Colonic mucosa (tissue), 4 donors: Measurements from ENCODE around the gene CTLA4. TPM values are rescaled to one million over a fixed set of nuclear protein-coding genes. Genes with fewer than 3 reads are reported as not detected.

Source experiments
- DNase-seq: peaks from one replicate; pipeline ENCODE4 v3.0.0-alpha.2; 2020
- H3K27ac ChIP-seq: fragments of 200-600 bp; one replicate; pipeline ENCODE4 v1.8.0; 2021
- H3K27me3 ChIP-seq: fragments of 200-600 bp; one replicate; pipeline ENCODE4 v1.8.0; 2021
- H3K36me3 ChIP-seq: fragments of 200-600 bp; one replicate; pipeline ENCODE4 v1.8.0; 2021
- H3K4me1 ChIP-seq: fragments of 200-600 bp; one replicate; pipeline ENCODE4 v1.8.0; 2021; ENCODE audit warnings: mild to moderate bottlenecking
- H3K4me3 ChIP-seq: fragments of 200-600 bp; one replicate; pipeline ENCODE4 v1.8.0; 2021
- H3K9ac ChIP-seq, 2 donors: one replicate each; pipeline ENCODE4 v1.7.0; 2013; ENCODE audit warnings: control low read depth in 2 of 2, low read depth in 2 of 2, low read length in 2 of 2
- H3K9me3 ChIP-seq: fragments of 200-600 bp; one replicate; pipeline ENCODE4 v1.8.0; 2021
- intact Hi-C: fragments of 100-400 bp; cut with DNase I; formaldehyde crosslinking; loops from one replicate; pipeline ENCODE4 v1.14.1; 2022
- total RNA-seq, 2 donors: library from RNA; stranded (reverse); fragmentation: NEBNext Ultra II Directional in 1 of 2; extraction: Animal tissue kit (Norgen Biotek cat#: 25700) in 1 of 2; gene quantifications; one replicate each; pipeline ENCODE4 v1.2.1, GENCODE V29; 2021
- TF ChIP-seq, protein P1 (sequence below): fragments of 200-600 bp; IDR thresholded peaks from one replicate; pipeline ENCODE4 v1.8.0; 2022; ENCODE audit warnings: antibody characterized with exemption, mild to moderate bottlenecking
- donor health status: healthy.
- donor health status: DM: no; HTN: no; CAD: no.
- donor health status: DM: no; HTN: no; CAD: no.

The CTLA4 gene
- total RNA-seq, 2 donors from 2014 or later = 0.56 to 0.84 TPM

- no peaks in the 10 kb centered on the region for H3K4me1 ChIP-seq
- no peaks in the 10 kb centered on the region for H3K36me3 ChIP-seq
- no peak overlapping the region for H3K4me3 ChIP-seq
- DNase-seq = no peak
- no peaks in the 10 kb centered on the region for H3K27me3 ChIP-seq
- intact Hi-C loops = no loop called here
- no peak overlapping the region for H3K27ac ChIP-seq
- H3K9me3 ChIP-seq = no peaks in the 10 kb centered on the region
- TF ChIP-seq, protein P1, sequence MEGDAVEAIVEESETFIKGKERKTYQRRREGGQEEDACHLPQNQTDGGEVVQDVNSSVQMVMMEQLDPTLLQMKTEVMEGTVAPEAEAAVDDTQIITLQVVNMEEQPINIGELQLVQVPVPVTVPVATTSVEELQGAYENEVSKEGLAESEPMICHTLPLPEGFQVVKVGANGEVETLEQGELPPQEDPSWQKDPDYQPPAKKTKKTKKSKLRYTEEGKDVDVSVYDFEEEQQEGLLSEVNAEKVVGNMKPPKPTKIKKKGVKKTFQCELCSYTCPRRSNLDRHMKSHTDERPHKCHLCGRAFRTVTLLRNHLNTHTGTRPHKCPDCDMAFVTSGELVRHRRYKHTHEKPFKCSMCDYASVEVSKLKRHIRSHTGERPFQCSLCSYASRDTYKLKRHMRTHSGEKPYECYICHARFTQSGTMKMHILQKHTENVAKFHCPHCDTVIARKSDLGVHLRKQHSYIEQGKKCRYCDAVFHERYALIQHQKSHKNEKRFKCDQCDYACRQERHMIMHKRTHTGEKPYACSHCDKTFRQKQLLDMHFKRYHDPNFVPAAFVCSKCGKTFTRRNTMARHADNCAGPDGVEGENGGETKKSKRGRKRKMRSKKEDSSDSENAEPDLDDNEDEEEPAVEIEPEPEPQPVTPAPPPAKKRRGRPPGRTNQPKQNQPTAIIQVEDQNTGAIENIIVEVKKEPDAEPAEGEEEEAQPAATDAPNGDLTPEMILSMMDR = no peak
- no peak overlapping the region for H3K9ac ChIP-seq
Measured at GRCh38 chr2:203855274-203855673, 12.3 kb upstream of the CTLA4 start.

DNA sequence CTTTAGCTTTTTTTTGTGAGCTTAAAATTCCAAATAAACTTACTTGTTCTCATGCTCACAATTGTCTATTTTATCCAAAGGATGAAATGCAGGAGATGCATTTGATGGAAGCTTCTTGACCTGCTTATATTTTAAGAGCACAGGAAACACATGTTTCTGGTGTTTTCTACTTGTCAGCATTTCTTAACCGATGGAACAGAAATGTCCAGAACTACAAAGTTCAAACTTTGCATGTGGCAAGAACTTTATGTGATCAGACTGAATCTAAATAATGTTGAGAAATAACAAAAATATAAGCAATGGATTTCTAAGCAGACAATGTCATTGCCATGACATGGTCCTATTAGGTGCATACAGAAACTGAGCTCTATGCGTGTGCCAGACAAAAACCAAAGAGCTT lies 9.9 kb upstream of the CTLA4 start:
- H3K4me3 ChIP-seq = no peak overlapping the region
- no peaks in the 10 kb centered on the region for H3K4me1 ChIP-seq
- TF ChIP-seq, protein P1 = no peak
- no peaks in the 10 kb centered on the region for H3K9me3 ChIP-seq
- H3K27me3 ChIP-seq = no peaks in the 10 kb centered on the region
- no peak overlapping the region for H3K9ac ChIP-seq
- intact Hi-C loops = no loop called here
- H3K27ac ChIP-seq = no peak overlapping the region
- no peak for DNase-seq
- no peaks in the 10 kb centered on the region for H3K36me3 ChIP-seq

- Histone ChIP-seq H3K9me3 (no peaks in the 10 kb centered on the region), H3K36me3 (no peaks in the 10 kb centered on the region), H3K27me3 (no peaks in the 10 kb centered on the region), H3K4me3 (no peak overlapping the region), H3K9ac (no peak overlapping the region), H3K4me1 (no peaks in the 10 kb centered on the region), H3K27ac (no peak overlapping the region)
- DNase-seq = no peak
- intact Hi-C loops = no loop called here
- TF ChIP-seq, protein P1 = no peak
Measured at GRCh38 chr2:203858176-203858575, 9.4 kb upstream of the CTLA4 start.

GRCh38 chr2:203859030-203859789 lies 8.4 kb upstream of the CTLA4 start:
- H3K9me3 ChIP-seq = no peaks in the 10 kb centered on the region

DNA sequence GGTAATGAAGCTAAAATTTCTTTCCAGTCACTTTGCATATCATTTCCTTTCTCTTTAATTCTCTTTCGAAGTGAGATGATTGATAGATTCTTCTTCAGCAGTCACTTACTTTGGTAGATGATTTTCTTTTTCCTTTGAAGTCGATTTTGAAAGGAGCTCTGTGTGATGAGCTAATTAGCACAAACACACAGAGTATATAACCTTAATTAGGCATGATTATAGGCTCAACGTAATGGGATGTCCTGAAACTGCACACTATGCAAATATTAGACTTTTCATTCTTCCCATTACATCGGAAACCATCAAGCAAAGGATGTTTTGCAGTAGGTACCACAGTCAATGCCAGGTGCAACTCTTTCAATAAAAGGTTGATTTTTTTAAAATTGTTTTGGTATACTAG lies 6.4 kb upstream of the CTLA4 start:
- TF ChIP-seq, protein P1 = no peak
- H3K27ac ChIP-seq = no peak overlapping the region

More at GRCh38 chr2:203859030-203859789, 8.4 kb upstream of the CTLA4 start:
- H3K9ac ChIP-seq = no peak overlapping the region
- no peak overlapping the region for H3K4me3 ChIP-seq
- no peak for DNase-seq
- no peaks in the 10 kb centered on the region for H3K36me3 ChIP-seq
- H3K4me1 ChIP-seq = no peaks in the 10 kb centered on the region
- intact Hi-C loops = no loop called here
- no peak overlapping the region for H3K27ac ChIP-seq
- TF ChIP-seq, protein P1 = no peak
- no peaks in the 10 kb centered on the region for H3K27me3 ChIP-seq

More for the DNA sequence above, 6.4 kb upstream of the CTLA4 start:
- no peak overlapping the region for H3K4me3 ChIP-seq
- no peaks in the 10 kb centered on the region for H3K27me3 ChIP-seq
- no peak for DNase-seq
- H3K9ac ChIP-seq = no peak overlapping the region
- no peaks in the 10 kb centered on the region for H3K9me3 ChIP-seq
- no peaks in the 10 kb centered on the region for H3K4me1 ChIP-seq
- no peaks in the 10 kb centered on the region for H3K36me3 ChIP-seq
- intact Hi-C loops = no loop called here
